GM18873 (cell line): Measurements from ENCODE around the gene KRTAP4-4.
"Not testable (repeated sequence)": the region's sequence is repeated elsewhere in the genome, so short reads cannot be mapped to it uniquely, and the experiment has no call there.

Experiments used
- ATAC-seq: cut with Tn5 transposase; IDR thresholded peaks from one replicate; pipeline ENCODE4 v1.9.1; 2021; ENCODE audit warnings: mild to moderate bottlenecking, moderate library complexity, moderate number of reproducible peaks; ENCODE audit not compliant: unreplicated experiment, low FRiP score

Gene KRTAP4-4

DNA sequence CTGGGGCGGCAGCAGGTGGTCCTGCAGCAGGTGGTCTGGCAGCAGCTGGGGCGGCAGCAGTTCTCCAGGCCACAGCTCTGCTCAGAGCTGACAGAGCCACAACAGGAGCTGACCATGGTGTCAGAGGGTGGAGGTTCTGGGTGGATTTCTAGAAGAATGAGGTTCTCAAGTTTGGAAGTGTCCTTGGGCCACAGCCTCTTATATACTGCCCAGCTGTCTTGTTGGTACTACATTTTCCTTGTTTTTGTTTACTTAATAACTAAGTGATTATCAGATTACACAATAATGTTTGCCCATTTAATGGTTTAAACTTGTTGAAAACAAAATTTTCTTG lies 10.9 kb downstream of the KRTAP4-4 start, which contains the start of gene KRTAP4-5:
Gene KRTAP4-5 (minus strand): TSS at position 174 of the 334 bp plus-strand sequence. CDS start 58 bp downstream, at position 116.
- no peak for ATAC-seq

DNA sequence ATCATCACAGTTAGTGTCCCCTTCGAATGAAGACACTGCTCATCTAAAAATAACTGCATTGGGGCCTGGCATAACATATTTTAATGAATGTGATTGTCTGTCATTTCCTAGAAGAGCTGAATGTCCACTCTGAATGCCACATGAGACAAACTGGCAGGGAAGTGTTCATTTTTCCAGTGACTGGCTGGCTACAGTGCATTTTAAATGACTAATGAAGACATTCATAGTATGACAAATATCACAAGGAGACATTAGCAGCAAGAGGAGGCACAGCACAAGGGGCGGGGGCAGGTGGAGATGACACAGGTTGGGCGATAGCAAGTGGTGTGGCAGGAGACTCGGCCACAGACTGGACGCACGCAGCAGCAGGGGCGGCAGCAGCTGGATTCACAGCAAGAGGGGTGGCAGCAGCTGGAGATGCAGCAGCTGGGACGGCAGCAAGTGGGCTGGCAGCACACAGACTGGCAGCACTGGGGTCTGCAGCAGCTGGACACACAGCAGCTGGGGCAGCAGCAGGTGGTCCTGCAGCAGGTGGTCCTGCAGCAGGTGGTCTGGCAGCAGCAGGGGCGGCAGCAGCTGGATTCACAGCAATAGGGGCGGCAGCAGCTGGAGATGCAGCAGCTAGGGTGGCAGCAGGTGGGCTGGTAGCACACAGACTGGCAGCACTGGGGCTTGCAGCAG lies 11.4 kb downstream of the KRTAP4-4 start:
- not testable (repeated sequence) for ATAC-seq

DNA sequence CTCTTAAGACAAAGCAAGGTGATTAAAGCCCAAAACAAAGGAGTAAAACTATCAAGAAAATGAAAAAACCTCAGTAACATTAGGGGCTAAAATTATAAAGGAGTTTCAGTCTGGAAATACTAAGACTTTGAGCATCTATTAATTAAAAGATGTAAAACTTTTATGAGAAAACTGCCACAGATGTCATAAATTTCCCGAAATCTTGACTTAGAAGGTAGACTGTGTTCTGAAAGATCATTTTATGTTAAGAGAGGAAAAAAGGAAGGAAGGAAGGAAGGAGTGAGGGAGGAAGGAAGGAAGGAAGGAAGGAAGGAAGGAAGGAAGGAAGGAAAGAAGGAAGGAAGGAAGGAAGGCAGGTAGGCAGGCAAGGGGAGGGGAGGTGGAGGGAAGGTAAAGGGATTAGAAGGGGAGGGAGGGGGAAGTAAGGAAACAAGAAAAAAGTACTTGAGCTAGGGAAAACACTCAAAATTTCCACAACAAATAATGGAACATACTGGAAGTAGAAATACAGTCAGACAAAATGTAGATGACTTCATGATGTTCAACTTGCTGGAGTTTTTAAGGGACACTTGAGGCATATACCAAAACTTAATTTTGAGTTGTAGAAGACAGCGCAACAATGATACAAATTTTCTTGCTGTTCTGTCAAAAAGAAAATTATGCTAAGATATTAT lies 12.9 kb downstream of the KRTAP4-4 start:
- no peak for ATAC-seq

DNA sequence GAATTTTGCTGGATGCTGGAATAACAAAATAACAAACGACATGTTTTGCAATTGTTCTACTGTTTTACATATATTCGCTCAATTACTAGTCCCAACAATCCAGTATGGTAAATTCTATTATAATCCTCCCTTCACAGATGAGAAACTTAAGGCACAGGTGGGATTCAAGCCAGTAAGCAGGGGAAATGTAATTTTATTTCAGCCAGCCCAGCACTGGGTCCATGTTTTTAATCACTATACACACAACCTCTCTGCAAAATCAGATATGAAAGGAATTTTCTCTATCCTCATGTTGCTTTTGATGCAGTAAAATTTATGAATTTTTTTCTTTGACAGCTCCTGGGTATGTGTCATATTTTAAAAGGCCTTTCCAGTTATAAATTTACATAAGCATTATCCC lies 15.3 kb downstream of the KRTAP4-4 start:
- ATAC-seq = no peak

GRCh38 chr17:41144846-41145245 lies 15.7 kb downstream of the KRTAP4-4 start:
- no peak for ATAC-seq

- ATAC-seq = no peak
These were observed 19.2 kb downstream of the KRTAP4-4 start for GRCh38 chr17:41141361-41141760.

DNA sequence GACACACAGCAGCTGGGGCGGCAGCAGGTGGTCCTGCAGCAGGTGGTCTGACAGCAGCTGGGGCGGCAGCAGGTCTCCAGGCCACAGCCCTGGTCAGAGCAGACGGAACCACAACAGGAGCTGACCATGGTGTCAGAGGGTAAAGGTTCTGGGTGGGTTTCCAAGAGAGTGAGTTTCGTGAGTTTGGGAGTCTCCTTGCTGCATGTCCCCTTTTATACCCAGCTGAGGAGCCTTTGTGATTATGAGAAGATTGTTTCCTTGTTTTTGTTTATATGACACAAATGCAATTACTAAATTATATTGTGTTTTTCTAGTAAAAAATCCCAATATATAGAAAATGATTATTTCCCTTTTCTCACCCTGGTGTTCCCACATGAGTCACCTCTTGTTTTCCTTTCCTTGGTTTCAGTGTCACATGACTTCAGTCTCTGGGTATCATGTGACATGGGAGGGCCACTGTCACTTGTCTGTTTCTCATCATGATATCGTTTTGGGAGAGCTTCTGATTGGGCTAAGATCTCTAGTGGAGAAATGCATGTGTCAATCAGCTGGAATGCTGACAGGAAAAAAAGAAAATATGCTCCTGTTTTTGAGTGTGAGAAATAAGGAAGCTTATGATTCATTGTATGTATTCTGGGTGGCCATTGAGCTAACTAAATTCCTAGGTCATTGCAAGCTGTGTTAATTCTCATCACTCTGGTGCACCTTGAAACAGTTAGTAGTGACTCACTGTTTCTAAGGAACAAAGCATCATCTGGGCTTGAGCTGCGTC lies 20.0 kb downstream of the KRTAP4-4 start, which contains the start of gene KRTAP4-6:
Gene KRTAP4-6 (minus strand): TSS at position 185 of the 772 bp plus-strand sequence. CDS start 57 bp downstream, at position 128.
- no peak for ATAC-seq

GRCh38 chr17:41139865-41140264 lies 20.7 kb downstream of the KRTAP4-4 start:
- ATAC-seq = not testable (repeated sequence)

DNA sequence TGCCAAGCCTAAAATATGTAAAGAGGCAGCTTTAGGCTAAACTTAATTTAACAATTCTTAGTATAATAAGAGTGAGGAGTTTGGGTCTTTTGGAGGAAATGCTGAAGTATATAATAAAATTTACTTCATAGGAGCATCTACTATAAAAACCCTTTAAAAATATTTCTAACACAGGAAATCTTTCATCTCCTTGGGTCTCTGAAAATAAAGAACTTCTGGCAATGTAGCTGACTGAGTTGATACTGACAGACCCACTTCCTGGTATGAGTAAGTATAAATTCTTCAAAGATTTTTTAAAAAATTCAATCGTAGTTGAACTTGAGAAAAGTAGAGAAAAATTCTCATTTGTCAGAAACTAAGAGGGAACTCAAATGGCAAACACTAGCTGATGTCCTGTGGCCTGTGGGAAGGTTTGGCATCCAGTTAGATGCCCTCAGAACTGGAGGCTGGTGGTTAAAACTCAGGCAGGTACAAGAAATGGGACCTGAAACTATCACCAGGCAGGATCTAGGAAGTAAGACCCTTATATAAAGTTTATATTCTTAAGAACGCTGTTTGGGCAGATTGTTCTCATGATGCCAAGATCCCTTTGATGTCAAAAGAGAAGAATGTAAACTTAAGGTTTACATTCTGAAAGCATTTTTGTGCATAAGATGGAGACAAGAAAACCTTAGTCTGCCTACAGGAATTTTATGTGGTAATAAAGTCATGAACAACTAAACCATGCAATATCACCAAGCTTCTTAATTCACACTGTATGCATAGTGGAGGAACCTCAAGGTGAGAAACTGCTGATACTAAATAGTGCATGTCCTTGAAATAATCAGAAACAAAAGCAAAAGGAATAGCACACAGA lies 26.4 kb downstream of the KRTAP4-4 start:
- no peak for ATAC-seq

DNA sequence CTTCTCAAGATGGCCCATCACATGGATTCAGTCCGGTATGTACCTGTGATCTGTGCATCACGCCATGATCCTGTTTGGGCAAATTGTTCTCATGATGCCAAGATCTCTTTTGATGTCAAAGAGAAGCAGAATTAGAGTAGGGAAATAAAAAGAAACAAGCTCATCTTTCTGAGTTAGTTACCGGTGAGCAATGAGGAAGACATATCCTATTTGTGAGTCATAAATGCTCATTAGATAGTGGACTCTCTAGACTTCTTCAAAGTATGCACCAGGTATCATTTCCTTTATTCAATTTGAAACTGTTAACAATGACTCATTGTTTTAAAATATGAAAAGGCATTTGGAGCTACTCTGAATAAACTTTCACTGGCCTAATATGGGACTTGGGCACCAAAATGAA lies 28.6 kb downstream of the KRTAP4-4 start:
- ATAC-seq = no peak

DNA sequence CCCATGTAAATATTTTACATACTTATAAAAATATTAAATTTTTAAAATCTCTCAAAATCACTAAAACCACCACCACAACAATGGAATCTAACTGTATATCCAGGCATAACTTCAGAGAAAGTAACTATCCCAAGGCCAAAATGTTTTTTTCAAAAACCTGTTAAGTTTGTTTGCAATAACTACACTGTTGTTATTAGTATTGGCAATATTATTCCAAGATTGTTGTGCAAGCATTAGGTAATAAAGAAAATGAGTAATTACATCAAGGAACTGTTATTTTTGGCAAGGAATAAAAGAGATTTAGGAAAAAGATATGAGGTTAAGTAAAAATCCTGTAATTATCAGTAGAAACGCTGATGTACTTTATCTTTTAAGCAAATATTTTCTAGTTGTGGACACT lies 33.2 kb downstream of the KRTAP4-4 start:
- no peak for ATAC-seq

- no peak for ATAC-seq
These were observed 34.1 kb downstream of the KRTAP4-4 start for GRCh38 chr17:41126412-41126811.

DNA sequence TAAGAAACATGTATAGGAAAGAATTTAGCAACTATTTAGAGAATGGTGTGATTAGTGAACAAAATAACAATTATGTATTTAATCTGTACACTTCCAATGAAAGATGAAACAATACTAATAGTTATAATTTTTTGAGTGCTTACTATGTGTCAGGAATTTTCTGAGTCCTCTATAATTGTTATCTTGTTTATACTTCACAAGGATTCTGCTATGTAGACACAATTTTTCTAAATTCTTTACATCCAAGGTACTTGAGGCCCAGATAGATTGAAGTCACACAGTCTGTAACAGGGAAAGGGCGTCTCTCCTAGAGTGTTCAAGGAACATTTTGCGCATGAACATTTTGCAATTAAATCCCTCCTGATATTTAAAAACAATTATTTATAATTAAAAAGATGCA lies 35.5 kb downstream of the KRTAP4-4 start:
- no peak for ATAC-seq

- ATAC-seq = not testable (repeated sequence)
These were observed 36.6 kb downstream of the KRTAP4-4 start, which contains the start of gene KRTAP4-12 for GRCh38 chr17:41123991-41124371. Gene KRTAP4-12, minus strand, starts transcription at chr17:41124182. Its CDS starts 60 bp downstream, at chr17:41124122.

GRCh38 chr17:41123292-41123990 lies 37.1 kb downstream of the KRTAP4-4 start:
- not testable (repeated sequence) for ATAC-seq

DNA sequence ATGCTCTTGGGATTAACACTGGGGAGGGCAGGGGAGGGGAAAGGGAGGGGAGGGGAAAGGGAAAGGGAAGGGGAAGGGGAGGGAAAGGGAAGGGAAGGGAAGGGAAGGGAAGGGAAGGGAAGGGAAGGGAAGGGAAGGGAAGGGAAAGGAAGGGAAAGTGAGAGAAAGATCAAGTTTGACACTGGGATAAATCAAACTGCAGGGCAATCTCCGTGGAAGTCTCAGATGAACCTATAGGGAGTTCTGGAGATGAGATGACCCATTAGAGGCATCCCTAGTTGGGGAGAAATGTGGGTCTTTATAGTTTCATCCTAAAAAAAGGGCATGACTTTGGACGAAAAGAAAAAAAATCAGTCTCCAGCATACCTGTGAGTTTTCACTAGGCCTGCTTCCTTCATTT lies 38.8 kb downstream of the KRTAP4-4 start:
- ATAC-seq = no peak

- ATAC-seq = not testable (repeated sequence)
These were observed 40.6 kb downstream of the KRTAP4-4 start for GRCh38 chr17:41119696-41120690.

- ATAC-seq = no peak
These were observed 41.8 kb downstream of the KRTAP4-4 start for GRCh38 chr17:41118721-41119120.
